Fibroblast of upper back skin (primary cell): ENCODE measurements around the gene CTSG.
"Not testable (repeated sequence)": the region's sequence is repeated elsewhere in the genome, so short reads cannot be mapped to it uniquely, and the experiment has no call there.

ENCODE experiments used
- DNase-seq: peaks from one replicate; pipeline ENCODE4 v3.0.0-alpha.2; 2013

CTSG gene

DNA sequence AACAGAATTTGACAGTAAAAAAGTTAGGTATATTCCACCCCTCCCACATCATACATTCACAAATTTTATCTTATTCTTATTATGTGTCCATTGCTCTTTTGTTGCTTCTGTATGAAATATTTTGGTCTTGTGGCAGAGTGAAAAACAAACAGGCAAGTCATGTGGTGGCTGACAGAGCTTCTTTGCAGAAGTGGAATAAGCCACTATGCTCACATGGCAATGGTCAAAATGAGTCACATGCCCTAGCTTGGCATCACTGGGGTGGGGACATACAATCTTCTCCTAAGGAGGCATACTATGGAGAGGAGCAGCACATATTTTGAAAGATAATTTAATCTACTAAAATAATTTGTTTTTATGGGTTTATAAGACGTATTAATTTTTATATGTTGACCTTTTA is 40.3 kb downstream of the CTSG start:
- no peak for DNase-seq

GRCh38 chr14:24534286-24534685 is 41.8 kb downstream of the CTSG start:
- DNase-seq: no peak

DNA sequence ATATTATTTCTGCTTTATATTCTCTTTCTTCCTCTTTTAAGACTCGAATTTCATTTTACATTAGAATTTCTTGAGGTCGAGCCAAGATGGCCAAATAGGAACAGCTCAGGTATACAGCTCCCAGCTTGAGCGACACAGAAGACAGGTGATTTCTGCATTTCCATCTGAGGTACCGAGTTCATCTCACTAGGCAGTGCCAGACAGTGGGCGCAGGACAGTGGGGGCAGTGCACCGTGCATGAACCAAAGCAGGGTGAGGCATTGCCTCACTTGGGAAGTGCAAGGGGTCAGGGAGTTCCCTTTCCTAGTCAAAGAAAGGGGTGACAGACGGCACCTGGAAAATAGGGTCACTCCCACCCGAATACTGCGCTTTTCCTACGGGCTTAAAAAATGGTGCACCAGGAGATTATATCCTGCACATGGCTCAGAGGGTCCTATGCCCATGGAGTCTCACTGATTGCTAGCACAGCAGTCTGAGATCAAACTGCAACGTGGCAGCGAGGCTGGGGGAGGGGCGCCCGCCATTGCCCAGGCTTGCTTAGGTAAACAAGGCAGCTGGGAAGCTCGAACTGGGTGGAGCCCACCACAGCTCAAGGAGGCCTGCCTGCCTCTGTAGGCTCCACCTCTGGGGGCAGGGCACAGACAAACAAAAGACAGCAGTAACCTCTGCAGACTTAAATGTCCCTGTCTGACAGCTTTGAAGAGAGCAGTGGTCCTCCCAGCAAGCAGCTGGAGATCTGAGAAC is 50.0 kb downstream of the CTSG start:
- DNase-seq: not testable (repeated sequence)
